Endodermal cell (in vitro differentiated cells): ENCODE results near the gene TTC16. TPM values are rescaled to one million over a fixed set of nuclear protein-coding genes. Genes with fewer than 3 reads are reported as not detected.

ENCODE experiments used
- DNase-seq: peaks from one replicate; pipeline ENCODE4 v3.0.0-alpha.2; 2017
- H3K27ac ChIP-seq: 2 replicates; pipeline ENCODE4 v1.5.1; 2013; ENCODE audit warnings: mild to moderate bottlenecking, low read depth, low read length, moderate library complexity
- H3K27me3 ChIP-seq: 2 replicates; pipeline ENCODE4 v1.6.1; 2013; ENCODE audit warnings: mild to moderate bottlenecking, low read length, moderate library complexity; ENCODE audit not compliant: insufficient read depth, control insufficient read depth, poor library complexity, severe bottlenecking
- H3K36me3 ChIP-seq: 2 replicates; pipeline ENCODE4 v1.7.0; 2013; ENCODE audit warnings: mild to moderate bottlenecking, low read length, moderate library complexity; ENCODE audit not compliant: control insufficient read depth, insufficient read depth
- H3K4me1 ChIP-seq: one replicate; pipeline ENCODE4 v1.7.0; 2013; ENCODE audit warnings: low read length; ENCODE audit not compliant: control insufficient read depth, insufficient read depth
- H3K4me3 ChIP-seq: 2 replicates; pipeline ENCODE4 v1.5.1; 2013; ENCODE audit warnings: mild to moderate bottlenecking, low read length, moderate library complexity
- H3K9ac ChIP-seq: 2 replicates; pipeline ENCODE4 v1.6.1; 2013; ENCODE audit warnings: mild to moderate bottlenecking, low read length, moderate library complexity; ENCODE audit not compliant: poor library complexity, severe bottlenecking; ENCODE audit errors: extremely low read depth
- H3K9me3 ChIP-seq: 2 replicates; pipeline ENCODE4 v1.6.1; 2013; ENCODE audit warnings: mild to moderate bottlenecking, low read length, moderate library complexity; ENCODE audit not compliant: control insufficient read depth
- H3K27ac Mint-ChIP-seq: 2 replicates; pipeline ENCODE4 v1.8.0; 2020; ENCODE audit warnings: mixed read lengths
- H3K27me3 Mint-ChIP-seq: 2 replicates; pipeline ENCODE4 v1.8.0; 2021; ENCODE audit warnings: mild to moderate bottlenecking, mixed read lengths; ENCODE audit not compliant: insufficient read depth
- H3K36me3 Mint-ChIP-seq: 2 replicates; pipeline ENCODE4 v1.8.0; 2020; ENCODE audit warnings: low read depth, mixed read lengths
- H3K4me1 Mint-ChIP-seq: 2 replicates; pipeline ENCODE4 v1.8.0; 2020; ENCODE audit warnings: mixed read lengths
- H3K4me3 Mint-ChIP-seq: 2 replicates; pipeline ENCODE4 v1.8.0; 2020; ENCODE audit warnings: mild to moderate bottlenecking, moderate library complexity, mixed read lengths
- H3K9me3 Mint-ChIP-seq: 2 replicates; pipeline ENCODE4 v1.8.0; 2020; ENCODE audit warnings: mild to moderate bottlenecking, mixed read lengths
- WGBS, 2 experiments: methylation state at CpG; one replicate each; pipeline versions ENCODE4 v1.1.5 to v1.1.7; 2013; ENCODE audit warnings: missing lambda C conversion rate in 2 of 2, mixed read lengths in 1 of 2; ENCODE audit not compliant: insufficient coverage in 1 of 2, insufficient read length in 1 of 2; 5-methylcytosine and 5-hydroxymethylcytosine counted together
- total RNA-seq, 2 donors: library from RNA; stranded (reverse); fragmentation: NEBNext Ultra II Directional in 1 of 2; extraction: Animal tissue kit (Norgen Biotek cat#: 25700) in 1 of 2; gene quantifications; 2 replicates in 1 of 2; 3 replicates in 1 of 2; pipeline ENCODE4 v1.2.1, GENCODE V29; 2021
- TF ChIP-seq, protein P1 (sequence below): fragments of 200-600 bp; sonication (generic); conservative IDR thresholded peaks from 2 replicates; pipeline ENCODE4 v1.5.0; 2021; ENCODE audit warnings: antibody characterized with exemption, mild to moderate bottlenecking

The TTC16 gene
- total RNA-seq, 2 donors from 2014 or later: not detected

DNA sequence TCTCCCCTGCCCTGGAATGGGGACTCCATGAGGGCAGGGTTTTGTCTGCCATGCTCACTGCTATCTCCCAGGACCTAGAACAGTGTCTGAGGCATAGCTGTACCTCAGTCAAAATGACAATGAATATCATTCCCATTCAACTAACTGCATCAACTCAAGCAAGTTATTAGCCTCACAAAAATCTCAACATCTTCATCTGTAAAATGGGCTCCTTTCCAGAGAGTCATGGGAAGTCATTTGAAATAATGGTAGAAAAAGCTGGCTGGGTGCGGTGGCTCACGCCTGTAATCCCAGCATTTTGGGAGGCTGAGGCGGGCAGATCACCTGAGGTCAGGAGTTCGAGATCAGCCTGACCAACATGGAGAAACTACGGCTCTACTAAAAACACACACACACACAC lies 53.2 kb downstream of the TTC16 start:
- Mint-ChIP-seq H3K27ac (no peak overlapping the region), H3K4me3 (no peak overlapping the region), H3K36me3 (no peaks in the 10 kb centered on the region), H3K9me3 (no peaks in the 10 kb centered on the region), H3K4me1 (peaks cover 8% of the 10 kb centered on the region), H3K27me3 (peaks cover 10% of the 10 kb centered on the region)
- DNase-seq: no peak
- TF ChIP-seq, protein P1, sequence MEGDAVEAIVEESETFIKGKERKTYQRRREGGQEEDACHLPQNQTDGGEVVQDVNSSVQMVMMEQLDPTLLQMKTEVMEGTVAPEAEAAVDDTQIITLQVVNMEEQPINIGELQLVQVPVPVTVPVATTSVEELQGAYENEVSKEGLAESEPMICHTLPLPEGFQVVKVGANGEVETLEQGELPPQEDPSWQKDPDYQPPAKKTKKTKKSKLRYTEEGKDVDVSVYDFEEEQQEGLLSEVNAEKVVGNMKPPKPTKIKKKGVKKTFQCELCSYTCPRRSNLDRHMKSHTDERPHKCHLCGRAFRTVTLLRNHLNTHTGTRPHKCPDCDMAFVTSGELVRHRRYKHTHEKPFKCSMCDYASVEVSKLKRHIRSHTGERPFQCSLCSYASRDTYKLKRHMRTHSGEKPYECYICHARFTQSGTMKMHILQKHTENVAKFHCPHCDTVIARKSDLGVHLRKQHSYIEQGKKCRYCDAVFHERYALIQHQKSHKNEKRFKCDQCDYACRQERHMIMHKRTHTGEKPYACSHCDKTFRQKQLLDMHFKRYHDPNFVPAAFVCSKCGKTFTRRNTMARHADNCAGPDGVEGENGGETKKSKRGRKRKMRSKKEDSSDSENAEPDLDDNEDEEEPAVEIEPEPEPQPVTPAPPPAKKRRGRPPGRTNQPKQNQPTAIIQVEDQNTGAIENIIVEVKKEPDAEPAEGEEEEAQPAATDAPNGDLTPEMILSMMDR: no peak
- Histone ChIP-seq H3K4me3 (no peak overlapping the region), H3K36me3 (no peaks in the 10 kb centered on the region), H3K27me3 (no peaks in the 10 kb centered on the region), H3K27ac (no peak overlapping the region), H3K9me3 (no peaks in the 10 kb centered on the region), H3K9ac (no peak overlapping the region), H3K4me1 (peaks cover 3% of the 10 kb centered on the region)
- 90% methylated on average over 5 of the region's 5 CpGs; no CpG with 5 or more reads in 1 of the 2 experiments for WGBS, 2 experiments

DNA sequence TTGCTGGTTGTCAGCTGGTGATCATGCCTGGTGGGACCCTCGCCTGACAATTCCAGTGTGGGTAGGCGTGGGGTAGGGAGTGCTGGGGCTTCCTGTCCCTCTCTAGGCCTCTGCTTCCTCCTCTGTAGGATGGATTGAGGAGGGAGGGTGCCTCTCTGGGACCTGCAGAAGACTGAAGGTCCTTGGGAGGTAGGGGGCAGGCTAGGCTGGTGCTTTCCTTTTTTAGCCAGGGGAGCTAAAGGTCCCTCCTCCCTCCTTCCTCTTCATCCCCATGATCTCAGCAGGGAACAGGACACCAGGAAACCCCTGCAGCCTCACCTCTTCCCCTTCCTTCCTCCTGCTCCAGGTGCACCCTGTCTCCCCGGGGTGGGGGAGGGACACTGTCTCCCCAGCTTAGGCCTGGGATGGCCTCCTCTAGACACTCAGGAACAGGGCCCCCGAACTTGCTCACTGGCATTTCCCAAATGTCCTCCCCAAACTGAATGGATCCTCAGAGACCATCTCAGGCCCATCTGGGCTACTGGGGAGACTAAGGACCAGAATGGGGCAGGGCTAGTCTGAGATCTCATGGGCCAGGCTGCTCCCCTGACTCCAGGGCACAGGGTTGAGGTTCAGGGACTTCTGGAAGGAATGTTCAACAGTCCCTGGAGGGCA lies 54.2 kb downstream of the TTC16 start:
- DNase-seq: peak; percentile 54
- no peak overlapping the region for H3K27ac Mint-ChIP-seq
- H3K9me3 Mint-ChIP-seq: no peaks in the 10 kb centered on the region
- Histone ChIP-seq H3K27me3 (no peaks in the 10 kb centered on the region), H3K9me3 (no peaks in the 10 kb centered on the region), H3K4me3 (no peak overlapping the region), H3K4me1 (peaks cover 3% of the 10 kb centered on the region), H3K9ac (no peak overlapping the region), H3K36me3 (no peaks in the 10 kb centered on the region), H3K27ac (no peak overlapping the region)
- peak overlapping the region; percentile 60 for H3K4me3 Mint-ChIP-seq
- H3K4me1 Mint-ChIP-seq: peaks cover 8% of the 10 kb centered on the region
- H3K36me3 Mint-ChIP-seq: no peaks in the 10 kb centered on the region
- TF ChIP-seq, protein P1: no peak
- 80 to 94% methylated on average over 1 to 4 of the region's 4 CpGs for WGBS, 2 experiments
- peaks cover 10% of the 10 kb centered on the region for H3K27me3 Mint-ChIP-seq

DNA sequence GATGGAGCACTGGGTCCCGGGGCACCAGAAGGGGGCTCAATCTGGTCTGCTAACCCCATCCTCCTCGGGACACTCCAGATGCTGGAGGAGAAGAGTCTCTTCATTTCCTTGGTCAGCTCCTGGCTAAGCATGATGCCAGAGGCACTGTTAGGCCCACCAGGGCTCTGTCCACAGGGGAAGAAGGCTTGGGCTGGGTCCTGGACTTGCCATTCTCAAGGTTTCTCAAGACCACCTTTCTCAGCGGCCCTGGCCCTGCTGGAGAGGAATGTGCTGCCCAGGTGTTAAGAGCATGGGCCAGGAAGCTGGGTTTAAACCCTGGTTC lies 54.7 kb downstream of the TTC16 start:
- WGBS, 2 experiments: 60 to 88% methylated on average over 2 to 3 of the region's 3 CpGs
- Mint-ChIP-seq H3K4me1 (peaks cover 8% of the 10 kb centered on the region), H3K4me3 (peak overlapping the region; percentile 60), H3K27me3 (peaks cover 10% of the 10 kb centered on the region), H3K27ac (peak overlapping the region; percentile 52), H3K36me3 (no peaks in the 10 kb centered on the region), H3K9me3 (no peaks in the 10 kb centered on the region)
- TF ChIP-seq, protein P1: no peak
- Histone ChIP-seq H3K36me3 (no peaks in the 10 kb centered on the region), H3K27me3 (no peaks in the 10 kb centered on the region), H3K9ac (no peak overlapping the region), H3K27ac (no peak overlapping the region), H3K4me3 (peak overlapping the region; percentile 76), H3K9me3 (no peaks in the 10 kb centered on the region), H3K4me1 (peaks cover 3% of the 10 kb centered on the region)
- peak; percentile 74 for DNase-seq
